HG02678 (cell line): ENCODE measurements around the gene ETV5.

ENCODE experiments used
- ATAC-seq: cut with Tn5 transposase; IDR thresholded peaks from one replicate; pipeline ENCODE4 v1.9.1; 2021; ENCODE audit warnings: mild to moderate bottlenecking, moderate library complexity; ENCODE audit not compliant: unreplicated experiment

ETV5 gene

GRCh38 chr3:186108941-186109865 lies at the start of gene ETV5:
TSS of gene ETV5 (minus strand) at chr3:186109089. CDS start at chr3:186105868, 3,221 bp downstream.
- ATAC-seq, result peak; percentile 95

- no peak for ATAC-seq
Measured at GRCh38 chr3:186154641-186155040, 45.8 kb upstream of the ETV5 start.

- ATAC-seq, result peak; percentile 84
Measured at GRCh38 chr3:186152889-186153292, 44.0 kb upstream of the ETV5 start.

GRCh38 chr3:186152361-186152798 lies 43.5 kb upstream of the ETV5 start:
- ATAC-seq, result peak; percentile 15

- peak; percentile 33 for ATAC-seq
Measured at GRCh38 chr3:186151077-186151971, 42.4 kb upstream of the ETV5 start.

GRCh38 chr3:186150041-186150830 lies 41.3 kb upstream of the ETV5 start:
- no peak for ATAC-seq

- no peak for ATAC-seq
Measured at GRCh38 chr3:186149319-186149960, 40.6 kb upstream of the ETV5 start.

GRCh38 chr3:186144257-186144656 lies 35.4 kb upstream of the ETV5 start:
- ATAC-seq, result no peak

GRCh38 chr3:186143250-186143649 lies 34.4 kb upstream of the ETV5 start:
- ATAC-seq, result no peak

GRCh38 chr3:186142393-186142932 lies 33.6 kb upstream of the ETV5 start:
- no peak for ATAC-seq

- no peak for ATAC-seq
Measured at GRCh38 chr3:186141790-186142189, 32.9 kb upstream of the ETV5 start.

- no peak for ATAC-seq
Measured at GRCh38 chr3:186138272-186138981, 29.5 kb upstream of the ETV5 start.

- ATAC-seq, result no peak
Measured at GRCh38 chr3:186137051-186137685, 28.3 kb upstream of the ETV5 start.

- ATAC-seq, result no peak
Measured at GRCh38 chr3:186133980-186134379, 25.1 kb upstream of the ETV5 start.

GRCh38 chr3:186132487-186132886 lies 23.6 kb upstream of the ETV5 start:
- no peak for ATAC-seq

GRCh38 chr3:186129206-186129605 lies 20.3 kb upstream of the ETV5 start:
- no peak for ATAC-seq

GRCh38 chr3:186128158-186128557 lies 19.3 kb upstream of the ETV5 start:
- ATAC-seq, result no peak

GRCh38 chr3:186127463-186127862 lies 18.6 kb upstream of the ETV5 start:
- no peak for ATAC-seq

GRCh38 chr3:186125118-186125517 lies 16.2 kb upstream of the ETV5 start:
- no peak for ATAC-seq
